ENCODE results near the gene CHERP. TPM values are rescaled to one million over a fixed set of nuclear protein-coding genes. Genes with fewer than 3 reads are reported as not detected.

CHERP gene
- total and polyA plus RNA-seq, 2 of the 4 experiments (the other 2 are of a cell fraction) = 0.54 to 13.5 TPM

GRCh38 chr19:16559780-16560276, 17.6 kb upstream of the CHERP start:
- Histone ChIP-seq H2BK20ac (ENCODE audit: low read depth, low read length) (no peak overlapping the region), H3K18ac (ENCODE audit: low read depth, low read length) (no peak overlapping the region), H3K36me3 (ENCODE audit: control insufficient read depth, insufficient read depth, low read length) (peaks cover 53% of the 10 kb centered on the region), H2AK9ac (replicated peaks; ENCODE audit: low read depth, low read length, poor library complexity) (no peak overlapping the region), H3K9ac (ENCODE audit: low read depth, low read length) (no peak overlapping the region), H3K9me1 (ENCODE audit: insufficient read depth, low read length) (peaks cover 6% of the 10 kb centered on the region; the same call in 1 of the 2 replicates), H3K4me1 (ENCODE audit: control insufficient read depth, insufficient read depth, low read length) (no peaks in the 10 kb centered on the region), H3K4me2 (ENCODE audit: low read depth, low read length) (no peak overlapping the region), H3K9me3 (ENCODE audit: control insufficient read depth, insufficient read depth, low read length) (no peaks in the 10 kb centered on the region), H4K8ac (ENCODE audit: low read depth in 2 of 2, low read length in 2 of 2) (no peak overlapping the region), H3K27ac (ENCODE audit: insufficient read depth, low read length) (no peak overlapping the region), H2BK120ac (ENCODE audit: low read depth, low read length) (no peak overlapping the region), H3K27me3 (ENCODE audit: control insufficient read depth, insufficient read depth, low read length) (no peaks in the 10 kb centered on the region), H3K56ac (ENCODE audit: extremely low read depth, insufficient read depth, low read length) (no peak overlapping the region), H2BK5ac (ENCODE audit: low read depth, low read length, poor library complexity, severe bottlenecking) (no peak overlapping the region), H2BK15ac (ENCODE audit: low read depth, low read length) (no peak overlapping the region), H2AFZ (replicated peaks; ENCODE audit: low read length, poor library complexity) (no peak overlapping the region), H4K91ac (ENCODE audit: insufficient read depth, low read depth, low read length) (no peak overlapping the region), H3K4me3 (ENCODE audit: insufficient read depth, low read depth, low read length) (no peak overlapping the region), H4K5ac (ENCODE audit: low read depth, low read length) (no peak overlapping the region), H3K79me1 (ENCODE audit: low read depth in 1 of 2, low read length in 2 of 2) (peaks cover 11 to 40% of the 10 kb centered on the region in 2 experiments), H4K20me1 (ENCODE audit: insufficient read depth, low read length) (peaks cover 4% of the 10 kb centered on the region; the same call in 1 of the 2 replicates), H2AK5ac (ENCODE audit: low read depth, low read length) (no peak overlapping the region), H3K23ac (ENCODE audit: low read depth, low read length) (no peak overlapping the region), H3K14ac (replicated peaks; ENCODE audit: low read depth, low read length) (no peak overlapping the region), H3K4ac (ENCODE audit: low read depth, low read length) (no peak overlapping the region)
- dilution Hi-C loops (cut with HindIII; ENCODE audit: low sequenced_read_pairs, unreplicated experiment) (no loop called here), intact Hi-C loops (cut with micrococcal nuclease) (no loop called here), in situ Hi-C loops (cut with MboI; ENCODE audit: low sequenced_read_pairs) (no loop called here)
- CTCF ChIA-PET = no interaction called here
- BruUV-seq (replicated peaks) = no TSS peak
- POLR2A ChIA-PET (ENCODE audit: unreplicated experiment) = no interaction called here
- 96% methylated on average over 4 of the region's 10 CpGs; no CpG with 5 or more reads in 1 of the 2 experiments for WGBS, 2 experiments (ENCODE audit: extremely low coverage in 2 of 2, insufficient read length in 1 of 2)
- TF ChIP-seq CTCF (conservative IDR thresholded peaks at IDR 0.05; ENCODE audit: low read depth, low read length) (no peak), CHD1 (IDR thresholded peaks at IDR 0.05; ENCODE audit: low read depth, low read length) (no peak), ELK1 (IDR thresholded peaks at IDR 0.05; ENCODE audit: borderline replicate concordance, low read depth, low read length) (no peak), NFE2L2 (IDR thresholded peaks at IDR 0.05; ENCODE audit: low read depth, low read length) (no peak), MXI1 (IDR thresholded peaks at IDR 0.05; ENCODE audit: borderline replicate concordance, low read depth, low read length) (no peak), MAFK (IDR thresholded peaks at IDR 0.05; ENCODE audit: low read depth, low read length) (no peak), FOS (IDR thresholded peaks at IDR 0.05; ENCODE audit: low read depth, low read length) (no peak), RAD21 (IDR thresholded peaks at IDR 0.05; ENCODE audit: low read length) (no peak), SMC3 (IDR thresholded peaks at IDR 0.05; ENCODE audit: low read depth, low read length) (no peak), RCOR1 (IDR thresholded peaks at IDR 0.05; ENCODE audit: insufficient replicate concordance, low read length) (no peak), MAZ (IDR thresholded peaks at IDR 0.05; ENCODE audit: borderline replicate concordance, low read depth, low read length) (no peak), CEBPB (IDR thresholded peaks at IDR 0.05; ENCODE audit: low read depth, low read length) (no peak), POLR2A (IDR thresholded peaks at IDR 0.05; ENCODE audit: low read depth, low read length) (no peak), USF2 (IDR thresholded peaks at IDR 0.05; ENCODE audit: low read depth, low read length) (no peak), BHLHE40 (IDR thresholded peaks at IDR 0.05; ENCODE audit: low read depth, low read length) (no peak), RFX5 (IDR thresholded peaks at IDR 0.05; ENCODE audit: low read depth, low read length) (no peak)
- no peak for ATAC-seq (ENCODE audit: low read depth)
- DNase-seq = no peak
